ENCODE results near the gene TMCO4. TPM values are rescaled to one million over a fixed set of nuclear protein-coding genes. Genes with fewer than 3 reads are reported as not detected.

Gene TMCO4
- polyA plus RNA-seq, 1 donor from 2014 or later, result 21.7 TPM

- no peak overlapping the region for H3K27ac Mint-ChIP-seq
- peaks cover 13% of the 10 kb centered on the region for H3K27me3 Mint-ChIP-seq
- no peaks in the 10 kb centered on the region for H3K9me3 Mint-ChIP-seq
- no peak overlapping the region for H3K4me3 Mint-ChIP-seq
- peaks cover 2% of the 10 kb centered on the region for H3K36me3 Mint-ChIP-seq
- peaks cover 0 to 2% (median 0%) of the 10 kb centered on the region in 3 donors for H3K4me1 Mint-ChIP-seq
These were observed 127.5 kb downstream of the TMCO4 start for GRCh38 chr1:19672237-19672636.

DNA sequence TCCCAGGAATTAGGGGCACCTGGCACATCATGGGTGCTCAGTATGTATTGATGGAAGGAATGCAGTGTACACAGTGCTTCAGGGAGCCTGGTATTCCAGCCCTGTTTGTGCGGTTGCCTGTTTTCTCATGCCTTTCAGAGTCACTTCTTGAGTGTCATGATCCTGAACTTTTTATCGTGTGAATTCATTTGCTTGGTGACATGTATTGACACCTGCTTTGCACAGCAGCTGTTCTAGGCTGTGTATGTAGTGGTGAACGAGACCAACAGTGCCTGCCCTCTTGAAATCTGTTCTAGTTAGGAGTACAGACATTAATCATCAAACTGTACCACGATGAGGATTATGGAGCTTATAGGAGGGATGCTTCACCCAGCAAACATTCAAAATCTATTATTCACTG is 128.9 kb downstream of the TMCO4 start:
- Mint-ChIP-seq H3K4me1 (peaks cover 3 to 7% (median 4%) of the 10 kb centered on the region in 3 donors), H3K27ac (no peak overlapping the region), H3K9me3 (no peaks in the 10 kb centered on the region), H3K27me3 (peaks cover 27% of the 10 kb centered on the region), H3K4me3 (no peak overlapping the region), H3K36me3 (peaks cover 4% of the 10 kb centered on the region)

DNA sequence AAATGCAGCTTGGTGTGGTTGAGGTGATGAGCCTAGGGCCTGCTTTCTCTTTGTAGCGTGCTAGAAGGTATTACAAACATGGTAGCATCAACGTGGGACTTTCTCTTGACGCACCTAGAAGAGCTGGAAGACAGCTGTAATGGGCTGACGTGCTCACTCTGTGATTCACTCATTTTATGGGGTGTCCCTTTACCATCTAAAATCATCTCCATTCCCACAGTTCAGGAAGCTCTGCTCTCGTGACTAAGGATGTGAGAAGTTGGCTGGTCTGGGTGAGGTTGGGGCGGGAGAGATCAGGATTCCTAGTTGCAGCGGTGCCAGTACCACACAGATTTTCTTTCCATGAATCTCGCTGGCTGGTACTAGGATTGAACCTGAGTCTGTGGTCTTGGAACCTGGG is 130.8 kb downstream of the TMCO4 start:
- H3K27me3 Mint-ChIP-seq, result peaks cover 29% of the 10 kb centered on the region
- peaks cover 4% of the 10 kb centered on the region for H3K36me3 Mint-ChIP-seq
- H3K27ac Mint-ChIP-seq, result no peak overlapping the region
- H3K4me3 Mint-ChIP-seq, result no peak overlapping the region
- H3K9me3 Mint-ChIP-seq, result no peaks in the 10 kb centered on the region
- H3K4me1 Mint-ChIP-seq, result peaks cover 4 to 10% (median 8%) of the 10 kb centered on the region in 3 donors

DNA sequence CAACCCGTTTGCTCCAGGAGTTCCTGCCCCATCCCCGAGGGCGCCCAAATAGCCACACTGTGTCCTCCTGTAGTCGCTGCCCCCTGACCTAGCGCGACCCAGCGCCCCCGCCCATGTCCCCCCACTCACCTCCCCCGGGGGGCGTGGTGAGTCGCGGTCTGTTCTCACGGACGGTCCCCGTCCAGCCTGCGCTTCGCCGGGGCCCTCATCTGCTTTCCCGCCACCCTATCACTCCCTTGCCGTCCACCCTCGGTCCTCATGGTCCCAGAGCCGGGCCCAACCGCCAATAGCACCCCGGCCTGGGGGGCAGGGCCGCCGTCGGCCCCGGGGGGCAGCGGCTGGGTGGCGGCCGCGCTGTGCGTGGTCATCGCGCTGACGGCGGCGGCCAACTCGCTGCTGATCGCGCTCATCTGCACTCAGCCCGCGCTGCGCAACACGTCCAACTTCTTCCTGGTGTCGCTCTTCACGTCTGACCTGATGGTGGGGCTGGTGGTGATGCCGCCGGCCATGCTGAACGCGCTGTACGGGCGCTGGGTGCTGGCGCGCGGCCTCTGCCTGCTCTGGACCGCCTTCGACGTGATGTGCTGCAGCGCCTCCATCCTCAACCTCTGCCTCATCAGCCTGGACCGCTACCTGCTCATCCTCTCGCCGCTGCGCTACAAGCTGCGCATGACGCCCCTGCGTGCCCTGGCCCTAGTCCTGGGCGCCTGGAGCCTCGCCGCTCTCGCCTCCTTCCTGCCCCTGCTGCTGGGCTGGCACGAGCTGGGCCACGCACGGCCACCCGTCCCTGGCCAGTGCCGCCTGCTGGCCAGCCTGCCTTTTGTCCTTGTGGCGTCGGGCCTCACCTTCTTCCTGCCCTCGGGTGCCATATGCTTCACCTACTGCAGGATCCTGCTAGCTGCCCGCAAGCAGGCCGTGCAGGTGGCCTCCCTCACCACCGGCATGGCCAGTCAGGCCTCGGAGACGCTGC is 133.9 kb downstream of the TMCO4 start:
- Mint-ChIP-seq H3K4me1 (peaks cover 4 to 18% (median 9%) of the 10 kb centered on the region in 3 donors), H3K27ac (peak overlapping the region in 1 of 3 donors; percentile 83), H3K27me3 (peaks cover 35% of the 10 kb centered on the region), H3K36me3 (peaks cover 4% of the 10 kb centered on the region), H3K9me3 (no peaks in the 10 kb centered on the region), H3K4me3 (peak overlapping the region in 3 of 4 donors; percentile 64 to 86 (median 85))

DNA sequence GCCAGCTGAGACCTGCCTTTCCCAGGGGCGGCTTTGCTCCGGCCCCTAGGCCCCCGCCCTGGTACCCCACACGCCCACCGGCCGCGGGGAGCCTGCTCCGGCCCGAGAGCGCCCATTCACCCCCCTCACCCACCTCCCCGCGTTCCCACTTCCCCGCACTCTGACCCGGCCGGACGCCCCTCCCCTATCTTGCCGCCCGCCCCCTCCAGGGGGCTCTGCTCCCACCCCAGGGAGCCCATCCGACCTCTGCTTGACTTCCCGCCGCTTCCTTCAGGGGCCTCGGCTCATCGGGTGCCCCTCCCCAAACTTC is 134.6 kb downstream of the TMCO4 start:
- H3K4me3 Mint-ChIP-seq, result peak overlapping the region in 2 of 4 donors; percentile 66 to 85
- no peaks in the 10 kb centered on the region for H3K9me3 Mint-ChIP-seq
- peaks cover 4% of the 10 kb centered on the region for H3K36me3 Mint-ChIP-seq
- H3K27ac Mint-ChIP-seq, result no peak overlapping the region
- peaks cover 6 to 18% (median 9%) of the 10 kb centered on the region in 3 donors for H3K4me1 Mint-ChIP-seq
- H3K27me3 Mint-ChIP-seq, result peaks cover 35% of the 10 kb centered on the region

DNA sequence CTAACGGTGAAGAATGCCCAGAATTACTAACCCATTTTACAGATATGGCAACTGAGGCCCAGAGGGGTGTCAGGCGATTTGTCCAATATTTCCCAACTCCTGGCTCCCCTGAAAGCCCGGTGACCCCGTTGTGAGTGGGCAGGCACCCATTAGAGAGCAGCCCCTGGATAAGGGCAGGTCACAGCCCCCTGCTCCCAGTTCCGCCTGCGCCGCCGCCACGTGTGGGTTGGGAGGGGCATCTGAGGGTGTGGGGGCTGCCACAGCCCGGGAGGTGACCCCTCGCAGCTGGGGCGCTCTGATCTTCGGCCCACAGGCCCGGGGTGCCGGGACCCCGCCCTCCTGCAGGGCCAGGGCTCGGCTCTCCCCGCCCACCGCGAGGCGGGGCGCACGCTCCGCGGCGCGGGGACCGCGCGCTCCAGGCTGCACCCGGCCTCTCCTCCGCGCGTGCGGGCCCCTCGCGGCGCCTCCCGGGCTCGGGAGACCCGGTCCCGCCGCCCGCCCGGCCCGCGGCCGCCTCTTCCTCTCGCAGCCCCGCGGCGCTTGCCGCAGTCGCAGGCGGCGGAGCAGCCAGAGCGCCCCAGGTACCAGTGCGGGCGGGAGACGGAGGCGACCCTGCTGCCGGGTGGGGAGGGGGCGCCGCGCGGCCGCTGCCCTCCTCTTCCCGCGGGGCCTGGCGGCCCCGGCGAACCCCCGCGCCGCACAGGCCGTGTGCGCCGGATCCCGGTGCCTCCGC is 135.1 kb downstream of the TMCO4 start, which contains the start of gene HTR6:
HTR6 (plus strand) TSS at position 423 of the 733 bp plus-strand sequence. CDS start 879 bp downstream, outside the sequence.
- Mint-ChIP-seq H3K27ac (no peak within 1 kb of the TSS), H3K4me3 (peak within 1 kb of the TSS; percentile 50 to 85 (median 62)), H3K9me3 (no peaks in the 10 kb centered on the region), H3K36me3 (peaks cover 4% of the 10 kb centered on the region), H3K27me3 (peaks cover 34% of the 10 kb centered on the region), H3K4me1 (peaks cover 8 to 18% (median 10%) of the 10 kb centered on the region in 3 donors)

DNA sequence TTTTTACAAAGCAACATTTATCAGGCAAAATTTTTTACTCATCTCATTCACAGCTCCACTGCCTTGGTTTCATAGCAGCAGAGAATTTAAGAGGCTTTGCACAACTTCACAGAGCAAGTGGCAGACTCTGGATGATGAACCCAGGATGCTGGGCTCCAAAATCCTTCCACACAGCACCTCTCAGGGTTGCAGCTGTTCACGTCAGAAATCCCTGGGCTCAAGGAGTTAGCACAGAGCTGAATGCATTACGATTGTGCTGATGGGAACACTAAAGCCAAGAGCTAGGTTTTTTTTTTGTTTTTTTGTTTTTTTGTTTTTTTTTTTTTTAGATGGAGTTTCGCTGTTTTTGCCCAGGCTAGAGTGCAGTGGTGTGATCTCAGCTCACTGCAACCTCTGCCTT is 137.4 kb downstream of the TMCO4 start:
- H3K4me1 Mint-ChIP-seq, result peaks cover 9 to 22% (median 11%) of the 10 kb centered on the region in 3 donors
- H3K4me3 Mint-ChIP-seq, result no peak overlapping the region
- H3K9me3 Mint-ChIP-seq, result no peaks in the 10 kb centered on the region
- no peak overlapping the region for H3K27ac Mint-ChIP-seq
- H3K36me3 Mint-ChIP-seq, result peaks cover 1% of the 10 kb centered on the region
- H3K27me3 Mint-ChIP-seq, result peaks cover 32% of the 10 kb centered on the region

- H3K4me3 Mint-ChIP-seq, result no peak overlapping the region
- no peaks in the 10 kb centered on the region for H3K9me3 Mint-ChIP-seq
- H3K27ac Mint-ChIP-seq, result no peak overlapping the region
- H3K27me3 Mint-ChIP-seq, result peaks cover 26% of the 10 kb centered on the region
- H3K4me1 Mint-ChIP-seq, result peaks cover 9 to 17% (median 11%) of the 10 kb centered on the region in 3 donors
- H3K36me3 Mint-ChIP-seq, result peaks cover 1% of the 10 kb centered on the region
These were observed 137.9 kb downstream of the TMCO4 start for GRCh38 chr1:19661721-19662228.

- Mint-ChIP-seq H3K9me3 (no peaks in the 10 kb centered on the region), H3K4me3 (no peak overlapping the region), H3K36me3 (no peaks in the 10 kb centered on the region), H3K4me1 (peaks cover 8 to 13% (median 10%) of the 10 kb centered on the region in 3 donors), H3K27ac (no peak overlapping the region), H3K27me3 (peaks cover 11% of the 10 kb centered on the region)
These were observed 141.5 kb downstream of the TMCO4 start for GRCh38 chr1:19658186-19658585.

DNA sequence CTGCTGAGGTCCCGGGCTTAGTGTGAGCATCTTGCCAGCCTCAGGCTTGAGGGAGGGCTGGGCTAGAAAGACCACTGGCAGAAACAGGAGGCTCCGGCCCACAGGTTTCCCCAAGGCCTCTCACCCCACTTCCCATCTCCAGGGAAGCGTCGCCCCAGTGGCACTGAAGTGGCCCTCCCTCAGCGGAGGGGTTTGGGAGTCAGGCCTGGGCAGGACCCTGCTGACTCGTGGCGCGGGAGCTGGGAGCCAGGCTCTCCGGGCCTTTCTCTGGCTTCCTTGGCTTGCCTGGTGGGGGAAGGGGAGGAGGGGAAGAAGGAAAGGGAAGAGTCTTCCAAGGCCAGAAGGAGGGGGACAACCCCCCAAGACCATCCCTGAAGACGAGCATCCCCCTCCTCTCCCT is 142.2 kb downstream of the TMCO4 start:
- H3K4me1 Mint-ChIP-seq, result peaks cover 8 to 13% (median 10%) of the 10 kb centered on the region in 3 donors
- H3K27ac Mint-ChIP-seq, result no peak overlapping the region
- H3K4me3 Mint-ChIP-seq, result no peak overlapping the region
- H3K27me3 Mint-ChIP-seq, result peaks cover 8% of the 10 kb centered on the region
- H3K9me3 Mint-ChIP-seq, result no peaks in the 10 kb centered on the region
- H3K36me3 Mint-ChIP-seq, result no peaks in the 10 kb centered on the region

- H3K4me1 Mint-ChIP-seq, result peaks cover 8 to 12% (median 10%) of the 10 kb centered on the region in 3 donors
- peaks cover 8% of the 10 kb centered on the region for H3K27me3 Mint-ChIP-seq
- no peak overlapping the region for H3K4me3 Mint-ChIP-seq
- no peak overlapping the region for H3K27ac Mint-ChIP-seq
- no peaks in the 10 kb centered on the region for H3K9me3 Mint-ChIP-seq
- no peaks in the 10 kb centered on the region for H3K36me3 Mint-ChIP-seq
These were observed 142.8 kb downstream of the TMCO4 start for GRCh38 chr1:19656780-19657466.

DNA sequence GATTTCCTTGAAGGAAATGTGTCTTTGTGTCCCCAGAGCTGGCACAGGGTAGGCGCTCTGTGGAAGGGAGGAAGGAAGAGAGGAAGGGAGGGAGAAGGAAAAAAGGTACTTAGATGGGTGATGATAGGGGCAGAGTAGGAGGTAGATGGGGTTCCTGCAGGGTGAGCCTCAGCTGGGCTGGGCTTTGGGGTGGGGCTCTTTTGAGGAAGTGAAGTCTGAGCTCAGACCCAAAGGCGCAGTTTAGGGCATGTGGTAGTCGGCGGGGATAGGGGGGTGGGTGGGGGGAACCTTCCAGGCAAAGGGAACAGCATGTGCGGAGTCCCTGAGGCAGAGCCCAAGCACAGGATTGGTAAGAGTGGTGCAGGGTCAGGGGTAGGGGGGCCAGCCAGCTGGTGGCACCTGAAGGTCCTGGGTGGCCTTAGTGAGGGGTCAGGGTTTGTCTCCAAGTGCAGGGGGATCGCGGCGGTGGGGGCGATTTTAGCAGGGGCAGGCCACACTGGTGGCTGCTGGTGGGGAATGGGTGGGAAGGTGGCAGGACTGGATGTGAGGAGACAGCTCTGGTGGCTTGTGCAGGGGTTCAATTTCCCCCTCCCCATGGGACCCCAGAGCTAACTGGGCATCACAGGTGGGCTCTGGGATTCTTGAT is 143.5 kb downstream of the TMCO4 start:
- Mint-ChIP-seq H3K27me3 (peaks cover 6% of the 10 kb centered on the region), H3K9me3 (no peaks in the 10 kb centered on the region), H3K4me1 (peaks cover 7 to 10% (median 9%) of the 10 kb centered on the region in 3 donors), H3K4me3 (no peak overlapping the region), H3K27ac (no peak overlapping the region), H3K36me3 (no peaks in the 10 kb centered on the region)

GRCh38 chr1:19655718-19656080 is 144.0 kb downstream of the TMCO4 start:
- H3K4me3 Mint-ChIP-seq, result no peak overlapping the region
- no peak overlapping the region for H3K27ac Mint-ChIP-seq
- no peaks in the 10 kb centered on the region for H3K9me3 Mint-ChIP-seq
- no peaks in the 10 kb centered on the region for H3K36me3 Mint-ChIP-seq
- H3K27me3 Mint-ChIP-seq, result peaks cover 6% of the 10 kb centered on the region
- peaks cover 7 to 10% (median 9%) of the 10 kb centered on the region in 3 donors for H3K4me1 Mint-ChIP-seq
